ENCODE measurements around the gene VPS13A.

VPS13A gene

GRCh38 chr9:77177143-77177893 is at the start of gene VPS13A:
TSS of gene VPS13A (plus strand) at chr9:77177534. CDS start at chr9:77177705, 171 bp downstream.
- peak; percentile 96 for DNase-seq (ENCODE audit: low read depth)

GRCh38 chr9:77128125-77128789 is 49.1 kb upstream of the VPS13A start:
- no peak for DNase-seq (ENCODE audit: low read depth)

GRCh38 chr9:77131399-77131798 is 45.9 kb upstream of the VPS13A start:
- no peak for DNase-seq (ENCODE audit: low read depth)

GRCh38 chr9:77133011-77133410 is 44.3 kb upstream of the VPS13A start:
- DNase-seq (ENCODE audit: low read depth), result peak; percentile 14

GRCh38 chr9:77142366-77142765 is 35.0 kb upstream of the VPS13A start:
- no peak for DNase-seq (ENCODE audit: low read depth)

GRCh38 chr9:77149879-77150278 is 27.5 kb upstream of the VPS13A start:
- DNase-seq (ENCODE audit: low read depth), result no peak

GRCh38 chr9:77152289-77152688 is 25.0 kb upstream of the VPS13A start:
- no peak for DNase-seq (ENCODE audit: low read depth)

GRCh38 chr9:77156646-77157371 is 20.5 kb upstream of the VPS13A start:
- no peak for DNase-seq (ENCODE audit: low read depth)

GRCh38 chr9:77158772-77159513 is 18.4 kb upstream of the VPS13A start:
- DNase-seq (ENCODE audit: low read depth), result peak; percentile 61

- no peak for DNase-seq (ENCODE audit: low read depth)
These were observed 16.1 kb upstream of the VPS13A start for GRCh38 chr9:77161191-77161590.

- DNase-seq (ENCODE audit: low read depth), result no peak
These were observed 15.4 kb upstream of the VPS13A start for GRCh38 chr9:77161966-77162365.

GRCh38 chr9:77162366-77162765 is 15.0 kb upstream of the VPS13A start:
- DNase-seq (ENCODE audit: low read depth), result no peak

GRCh38 chr9:77163884-77164283 is 13.4 kb upstream of the VPS13A start:
- peak; percentile 65 for DNase-seq (ENCODE audit: low read depth)

GRCh38 chr9:77166193-77166592 is 11.1 kb upstream of the VPS13A start:
- no peak for DNase-seq (ENCODE audit: low read depth)

GRCh38 chr9:77170991-77171699 is 6.2 kb upstream of the VPS13A start:
- no peak for DNase-seq (ENCODE audit: low read depth)

GRCh38 chr9:77175151-77175550 is 2.2 kb upstream of the VPS13A start:
- DNase-seq (ENCODE audit: low read depth), result no peak

GRCh38 chr9:77176106-77176505 is 1.2 kb upstream of the VPS13A start:
- no peak for DNase-seq (ENCODE audit: low read depth)

GRCh38 chr9:77176686-77177142 is 620 bp upstream of the VPS13A start:
- DNase-seq (ENCODE audit: low read depth), result no peak

GRCh38 chr9:77177894-77178794 is 810 bp downstream of the VPS13A start:
- peak; percentile 52 for DNase-seq (ENCODE audit: low read depth)

GRCh38 chr9:77180056-77180455 is 2.7 kb downstream of the VPS13A start:
- DNase-seq (ENCODE audit: low read depth), result peak; percentile 9

All from EH (cell line).